GM18499 (cell line): ENCODE results near the gene C5orf52.
A peak's percentile ranks its signal among the peaks of the same experiment; 100 is the strongest.

Source experiments
- ATAC-seq: cut with Tn5 transposase; IDR thresholded peaks from one replicate; pipeline ENCODE4 v1.9.1; 2021; ENCODE audit warnings: moderate number of reproducible peaks; ENCODE audit not compliant: insufficient read depth, unreplicated experiment

The C5orf52 gene

DNA sequence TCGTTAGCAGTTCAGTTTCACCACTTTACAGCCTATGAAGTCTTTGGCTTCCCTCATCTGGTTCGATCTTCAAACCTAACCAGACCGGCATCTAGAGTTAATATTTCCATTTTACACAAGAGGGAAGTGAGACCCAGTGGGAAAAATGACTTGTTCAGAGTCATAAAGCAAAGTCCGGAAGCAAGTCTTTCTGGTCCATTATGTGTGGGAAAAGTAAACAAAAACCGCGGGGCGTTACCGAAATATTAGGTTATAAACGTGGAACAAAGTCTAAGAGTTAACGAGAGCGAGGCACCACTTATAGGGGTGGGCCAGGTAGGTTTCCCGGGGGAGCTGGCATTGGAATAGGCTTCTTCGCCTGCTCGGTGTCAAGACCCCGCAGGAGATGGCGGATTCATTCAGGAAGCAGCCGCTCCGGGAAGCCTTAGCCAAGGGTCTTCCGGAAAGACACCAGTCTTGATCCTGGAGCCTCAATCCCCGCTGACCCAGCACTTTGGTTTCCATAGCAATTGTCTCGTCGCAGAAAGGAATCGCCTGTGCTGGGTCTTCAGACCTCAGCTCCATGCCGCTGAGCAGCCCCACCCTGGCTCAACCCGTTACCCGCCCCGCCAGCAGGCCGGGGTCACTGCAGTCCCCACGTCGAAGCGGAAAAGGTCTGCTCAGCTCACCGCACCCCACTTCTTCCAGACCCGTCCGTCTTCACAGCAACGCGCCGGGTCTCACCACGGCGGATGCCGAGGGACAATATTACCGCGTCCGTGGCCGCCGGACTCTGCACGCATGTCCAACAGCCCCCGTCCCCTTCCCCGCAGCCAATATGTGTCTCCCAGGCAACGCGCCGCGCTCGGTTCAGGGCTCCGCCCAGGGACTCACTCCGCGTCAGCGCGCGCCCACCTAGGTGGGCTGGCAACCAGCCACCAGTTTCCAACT is at the start of gene C5orf52:
Gene C5orf52, plus strand, starts transcription at position 872 of the 930 bp plus-strand sequence. CDS start 82 bp downstream, outside the sequence.
- ATAC-seq = no peak

DNA sequence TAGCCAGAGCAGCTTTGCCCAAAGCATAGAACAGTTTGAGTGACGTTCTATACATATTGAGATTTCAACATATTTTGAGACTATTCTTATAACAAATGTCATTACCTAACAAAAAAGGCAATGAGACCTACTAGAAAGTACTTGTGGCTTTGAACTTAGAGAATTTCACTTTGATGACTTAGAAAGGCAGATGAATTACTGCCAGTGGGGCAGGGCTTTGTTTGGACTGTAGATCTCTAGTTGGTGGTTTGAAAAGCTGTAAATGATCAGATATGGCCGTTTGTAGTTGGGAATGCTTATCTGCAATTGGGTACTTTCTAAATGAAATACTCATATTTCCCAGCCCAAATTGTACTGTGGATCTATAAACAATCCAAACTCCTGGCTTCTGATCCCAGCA is 47.2 kb upstream of the C5orf52 start:
- ATAC-seq = no peak

DNA sequence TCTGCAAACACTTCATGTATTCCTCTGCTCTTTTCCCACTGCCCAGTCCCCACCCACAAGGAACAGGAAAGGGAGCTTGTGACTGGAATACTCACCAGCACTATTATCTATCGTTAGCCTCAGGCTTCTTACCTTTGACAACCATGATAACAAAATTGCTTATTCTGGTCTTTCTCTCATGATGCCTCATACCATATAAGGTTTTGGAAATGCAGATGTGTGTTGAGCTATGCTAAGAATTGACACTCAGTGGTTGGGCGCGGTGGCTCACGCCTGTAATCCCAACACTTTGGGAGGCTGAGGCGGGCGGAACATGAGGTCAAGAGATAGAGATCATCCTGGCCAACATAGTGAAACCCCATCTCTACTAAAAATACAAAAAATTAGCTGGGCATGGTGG is 44.5 kb upstream of the C5orf52 start:
- ATAC-seq = no peak

DNA sequence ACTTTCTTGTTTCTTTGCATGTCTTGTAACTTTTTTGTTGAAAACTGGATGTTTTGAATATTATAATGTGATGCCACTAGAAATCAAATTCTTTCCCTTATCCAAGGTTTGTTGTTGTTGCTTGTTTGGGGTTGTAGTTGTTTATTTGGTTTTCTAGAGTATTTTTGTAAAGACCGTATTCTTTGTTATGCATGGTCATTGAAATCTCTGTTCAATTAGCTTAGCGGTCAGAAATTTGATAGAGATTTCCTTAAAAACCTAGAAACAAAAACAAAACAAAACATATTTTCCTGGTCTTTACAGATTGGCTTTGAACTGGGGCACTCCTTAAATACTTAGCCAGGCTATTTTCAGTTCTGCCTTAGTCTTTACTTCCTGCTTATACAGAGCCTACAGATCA is 41.0 kb upstream of the C5orf52 start:
- ATAC-seq = no peak

DNA sequence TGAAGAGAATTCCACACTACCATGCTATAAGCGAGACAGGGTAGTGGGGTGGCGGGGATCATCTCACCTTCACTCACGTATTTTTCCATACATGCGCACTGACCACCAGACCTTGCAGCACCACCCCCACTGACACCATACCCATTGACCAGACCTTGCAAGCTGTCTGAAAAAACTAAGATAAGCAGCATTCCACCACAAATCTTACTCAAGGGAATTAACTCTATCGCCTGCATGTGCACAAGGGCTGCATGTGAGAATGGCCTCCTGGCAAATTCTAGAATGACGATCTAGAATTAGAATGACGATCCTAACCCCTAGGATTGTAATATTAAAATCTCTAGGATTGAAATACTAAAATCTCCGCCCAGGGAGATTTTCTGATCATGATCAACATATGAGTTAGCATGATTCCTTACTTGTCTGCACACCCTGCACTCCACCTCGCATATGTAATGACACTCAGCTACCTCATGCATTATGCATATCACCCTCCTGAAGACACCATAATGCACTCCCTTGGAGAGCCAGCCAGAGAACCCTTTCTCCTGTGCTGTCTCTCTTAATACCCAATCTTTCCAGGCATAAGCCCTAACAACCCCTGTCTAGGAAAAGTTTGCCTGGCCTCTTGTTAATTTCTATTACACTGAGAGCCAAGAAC is 30.8 kb upstream of the C5orf52 start:
- no peak for ATAC-seq

DNA sequence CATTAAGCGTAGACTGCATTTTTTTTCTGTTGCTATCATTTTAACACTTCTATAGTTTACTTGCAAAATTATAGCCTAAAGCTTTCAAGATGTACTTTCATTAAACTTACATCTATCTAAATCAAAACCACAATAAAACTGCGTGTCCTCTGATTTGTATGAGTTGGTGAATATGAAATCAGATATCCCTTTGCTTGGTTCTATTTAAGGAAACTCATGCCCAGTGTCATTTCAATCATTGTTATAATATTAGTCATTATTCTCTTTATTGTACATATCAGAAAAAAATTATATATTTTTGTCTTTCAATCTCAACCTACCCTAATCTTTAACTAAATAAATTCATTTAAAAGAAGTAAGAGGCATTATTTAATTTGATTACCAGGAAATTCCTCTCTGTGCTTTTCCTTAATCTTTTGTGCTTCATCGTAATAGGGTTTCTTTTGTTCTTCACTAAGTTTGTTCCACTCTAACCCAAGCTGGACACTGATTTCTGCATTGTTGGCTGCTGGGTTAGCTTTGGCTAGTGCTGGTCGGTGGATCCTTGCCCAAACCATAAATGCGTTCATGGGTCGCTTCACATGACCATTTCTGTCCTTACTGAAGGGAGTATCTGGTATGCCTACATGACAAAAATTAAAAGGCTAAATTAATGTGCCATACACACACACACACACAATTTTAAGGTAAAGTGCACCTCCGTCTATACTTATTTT is 22.9 kb upstream of the C5orf52 start:
- ATAC-seq = no peak

DNA sequence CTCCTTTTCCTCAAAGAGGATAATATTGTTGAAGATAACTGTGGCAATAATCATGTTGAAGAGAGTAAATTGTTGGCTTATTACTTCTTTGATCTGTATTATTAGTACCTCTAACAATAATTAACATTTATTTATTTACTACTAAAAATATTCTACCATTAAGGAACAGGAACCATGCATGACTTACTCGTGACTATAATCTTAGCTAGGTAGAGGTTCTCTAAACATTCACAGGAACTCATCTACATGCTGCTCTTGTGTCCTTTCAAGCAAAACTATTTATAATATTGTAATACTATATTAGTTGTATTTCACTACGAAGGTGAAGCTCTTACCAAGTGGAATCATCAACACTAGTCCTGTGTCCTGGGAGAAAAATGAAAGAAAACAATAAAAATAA is 22.2 kb upstream of the C5orf52 start:
- no peak for ATAC-seq

DNA sequence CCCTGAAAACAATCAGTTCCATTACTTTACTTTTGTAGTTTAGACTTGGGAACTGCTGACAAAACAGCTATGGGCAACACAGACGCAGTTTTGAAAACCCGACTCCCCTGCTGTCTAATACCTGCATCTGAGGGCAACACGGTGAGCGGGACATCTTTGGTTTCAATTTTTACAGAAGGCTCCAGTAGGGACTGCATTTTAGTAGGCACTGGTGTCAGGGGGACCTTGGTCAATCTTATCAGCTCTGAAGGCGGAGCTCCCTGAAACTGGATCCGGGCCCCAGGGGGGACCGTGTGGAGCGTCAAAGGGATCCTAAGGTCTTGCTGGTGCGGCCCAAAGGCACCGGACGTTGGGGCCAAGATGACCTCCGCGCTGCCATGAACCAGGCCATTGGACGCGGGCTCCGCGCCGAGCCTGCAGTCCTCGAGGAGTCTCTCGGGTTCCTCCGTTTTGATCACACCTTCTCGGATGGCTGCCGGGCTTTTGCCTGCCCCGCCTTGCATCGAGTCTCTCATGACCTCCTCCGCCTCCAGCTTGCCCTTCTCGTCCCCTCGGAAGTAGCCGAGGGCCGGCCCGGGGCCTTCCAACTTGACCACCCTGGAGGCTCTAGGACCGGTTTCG is 20.2 kb upstream of the C5orf52 start:
- ATAC-seq = no peak

DNA sequence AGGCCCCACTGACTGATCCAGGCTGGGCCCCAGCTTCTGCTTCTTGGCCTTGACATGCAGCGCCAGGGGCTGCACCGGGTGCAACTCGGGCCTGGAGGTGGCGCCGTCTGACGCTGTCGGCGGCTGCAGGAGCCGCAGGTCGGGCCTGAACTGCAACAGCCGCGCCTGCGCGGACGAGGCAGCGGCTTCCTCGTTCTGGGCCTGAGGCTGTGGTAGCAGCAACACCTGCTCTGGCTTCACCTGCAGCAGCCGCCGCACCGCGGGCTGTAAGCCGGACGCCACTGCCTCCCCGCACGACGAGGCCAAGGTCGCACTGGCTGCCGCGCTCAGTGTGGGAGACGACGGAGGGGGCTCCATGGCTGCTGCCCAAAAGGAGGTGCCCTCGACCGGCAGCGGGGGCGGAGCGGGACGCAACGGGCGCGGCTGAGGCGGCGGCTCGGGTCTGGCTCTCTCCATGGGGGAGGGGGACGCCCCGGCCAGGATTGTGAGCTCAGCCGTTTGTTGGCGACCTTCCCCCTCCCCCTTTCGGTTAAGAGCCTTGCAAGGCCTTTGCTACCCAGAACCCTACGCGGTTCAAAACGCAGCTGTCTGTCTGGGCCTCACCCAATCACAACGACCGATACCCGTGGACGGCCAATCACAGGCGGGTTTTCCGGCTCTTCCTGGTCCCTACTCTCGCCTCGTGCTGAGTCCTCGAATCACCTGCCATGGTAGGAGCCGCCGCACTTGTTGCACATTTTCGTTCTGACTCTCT is 19.5 kb upstream of the C5orf52 start:
- ATAC-seq = peak; percentile 78

DNA sequence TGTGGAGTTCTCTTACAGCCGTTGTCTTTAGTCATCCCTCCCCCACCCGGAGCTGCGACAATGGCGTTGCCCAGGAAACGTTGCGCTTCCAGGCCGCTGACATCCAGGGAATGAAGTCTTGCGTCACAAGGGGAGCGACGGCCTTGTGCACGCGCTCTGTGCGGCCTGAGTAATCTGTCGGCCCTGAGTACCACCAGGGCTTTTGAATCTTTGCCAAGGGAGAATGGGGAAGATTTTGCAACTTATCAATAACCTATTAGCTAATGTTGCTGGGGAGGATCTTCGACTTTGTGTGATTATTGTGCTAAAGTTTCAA is 19.0 kb upstream of the C5orf52 start, which contains the start of gene SOX30:
Gene SOX30, minus strand, starts transcription at position 62 of the 316 bp plus-strand sequence. CDS start 360 bp downstream, outside the sequence.
- no peak for ATAC-seq

DNA sequence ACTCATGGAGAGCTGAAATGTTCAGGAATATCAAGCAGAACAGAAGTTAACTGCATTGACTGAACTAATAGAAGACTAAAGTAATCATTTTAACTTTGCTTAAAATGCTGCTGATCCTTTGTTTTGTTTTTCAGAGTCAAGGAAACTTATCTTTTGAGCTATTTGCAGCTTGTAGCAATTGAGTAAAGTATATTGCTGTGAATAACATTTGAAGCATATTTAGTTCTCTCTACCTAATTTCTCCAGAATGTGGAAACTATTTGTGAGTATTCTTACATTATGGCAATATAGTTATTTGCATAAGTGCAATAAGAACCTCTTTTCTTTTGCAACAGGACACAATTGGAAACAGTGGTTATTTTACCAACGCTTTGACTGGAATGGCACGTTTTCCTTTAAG is 13.8 kb upstream of the C5orf52 start:
- ATAC-seq = no peak

DNA sequence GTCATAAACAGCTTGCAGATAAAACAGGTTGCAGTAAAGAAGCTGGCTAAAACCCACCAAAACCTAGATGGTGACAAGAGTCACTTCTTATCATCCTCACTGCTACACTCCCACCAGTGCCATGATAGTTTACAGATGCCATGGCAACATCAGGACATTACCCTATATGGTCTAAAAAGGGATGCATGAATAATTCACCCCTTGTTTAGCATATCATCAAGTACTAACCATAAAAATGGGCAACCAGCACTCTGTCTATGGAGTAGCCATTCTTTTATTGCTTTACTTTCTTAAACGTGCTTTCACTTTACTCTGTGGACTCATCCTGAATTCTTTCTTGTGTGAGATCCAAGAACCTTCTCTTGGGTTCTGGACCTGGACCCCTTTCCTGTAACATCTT is 12.4 kb upstream of the C5orf52 start:
- no peak for ATAC-seq

DNA sequence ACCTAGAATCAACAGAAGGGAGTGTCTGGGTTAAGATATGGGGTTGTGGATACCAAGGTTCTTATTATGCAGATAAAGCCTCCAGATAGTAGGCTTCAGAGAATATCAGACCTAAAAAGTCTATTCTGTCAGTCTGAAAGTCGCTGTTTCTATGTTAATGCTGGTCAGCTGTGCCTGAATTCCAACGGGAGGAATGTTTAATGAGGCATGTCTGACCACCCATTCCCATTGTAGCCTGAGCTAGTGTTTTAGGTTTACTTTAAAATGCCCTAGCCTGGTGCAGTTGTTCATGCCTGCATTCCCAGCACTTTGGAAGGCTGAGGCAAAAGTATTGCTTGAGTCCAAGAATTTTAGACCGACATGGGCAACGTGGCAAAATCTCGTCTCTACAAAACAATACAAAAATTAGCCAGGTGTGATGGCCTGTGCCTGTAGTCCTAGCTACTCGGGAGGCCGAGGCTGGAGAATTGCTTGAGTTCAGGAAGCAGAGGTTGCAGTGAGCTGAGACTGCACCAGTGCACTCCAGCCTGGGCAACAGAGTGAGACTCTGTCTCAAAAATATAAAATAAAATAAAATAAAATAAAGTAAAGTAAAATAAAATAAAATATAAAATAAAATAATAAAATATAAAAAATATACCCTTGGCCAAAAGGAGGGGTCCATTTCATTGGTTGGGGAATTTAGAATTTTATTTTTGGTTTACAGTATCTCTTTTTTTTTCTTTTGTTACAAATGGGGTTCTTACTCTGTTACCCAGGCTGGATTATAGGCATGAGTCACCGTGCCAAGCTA is 11.3 kb upstream of the C5orf52 start:
- no peak for ATAC-seq

DNA sequence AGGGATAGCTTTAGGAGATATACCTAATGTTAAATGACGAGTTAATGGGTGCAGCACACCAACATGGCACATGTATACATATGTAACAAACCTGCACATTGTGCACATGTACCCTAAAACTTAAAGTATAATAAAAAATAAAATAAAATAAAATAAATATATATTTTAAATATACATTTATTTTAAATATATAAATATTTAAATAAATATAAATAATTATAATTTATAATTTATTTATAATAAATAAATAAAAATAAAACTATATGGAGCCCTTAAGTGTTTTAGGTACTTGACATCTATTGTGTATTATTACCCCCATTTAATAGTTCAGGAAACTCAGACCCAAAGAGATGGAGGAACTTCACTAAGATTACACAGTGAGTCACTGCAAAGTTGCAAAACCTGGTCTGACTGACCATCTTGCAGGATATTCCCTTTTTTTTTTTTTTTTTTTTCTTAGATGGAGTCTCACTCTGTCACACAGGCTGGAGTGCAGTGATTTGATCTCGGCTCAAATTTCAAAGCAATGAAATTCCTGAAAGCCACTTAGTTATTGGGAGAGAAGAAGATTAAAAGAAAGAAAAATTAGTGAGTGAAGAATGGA is 5.8 kb upstream of the C5orf52 start:
- ATAC-seq = no peak

DNA sequence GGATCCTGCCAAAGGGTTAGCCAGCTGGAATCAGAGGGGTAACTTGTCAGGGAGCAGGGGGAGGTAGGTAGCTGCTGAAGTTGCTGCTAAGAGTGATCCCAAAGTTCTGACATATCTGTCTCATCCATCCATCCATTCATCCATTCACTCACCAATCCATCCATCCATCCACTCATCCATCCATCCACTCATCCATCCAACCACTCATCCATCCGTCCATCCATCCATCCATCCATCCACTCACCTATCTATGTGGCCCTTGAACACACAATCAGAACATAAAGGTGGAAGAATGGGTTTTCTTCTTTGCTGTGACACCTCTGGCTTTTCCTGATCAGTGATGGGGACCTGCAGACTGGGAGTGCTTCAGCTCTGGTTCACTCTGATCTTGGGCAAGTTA is 3.0 kb upstream of the C5orf52 start:
- ATAC-seq = no peak

DNA sequence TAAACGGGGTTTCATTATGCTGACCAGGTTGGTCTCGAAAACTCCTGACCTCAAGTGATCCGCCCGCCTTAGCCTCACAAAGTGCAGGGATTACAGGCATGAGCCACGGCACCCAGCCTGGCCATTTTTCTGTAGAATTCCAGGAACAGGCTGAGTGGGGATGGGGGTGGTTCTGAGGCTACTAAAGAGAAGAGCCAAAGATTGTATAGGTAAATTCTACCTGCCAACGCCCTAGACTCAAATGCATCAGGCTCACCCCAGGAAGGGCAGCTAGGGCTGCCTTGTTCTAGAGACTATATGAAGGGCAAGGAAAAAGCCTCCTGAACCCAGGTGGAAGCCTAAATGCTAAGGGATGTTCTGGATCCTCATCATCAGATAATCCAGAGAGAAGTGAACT is 1.6 kb upstream of the C5orf52 start:
- no peak for ATAC-seq

DNA sequence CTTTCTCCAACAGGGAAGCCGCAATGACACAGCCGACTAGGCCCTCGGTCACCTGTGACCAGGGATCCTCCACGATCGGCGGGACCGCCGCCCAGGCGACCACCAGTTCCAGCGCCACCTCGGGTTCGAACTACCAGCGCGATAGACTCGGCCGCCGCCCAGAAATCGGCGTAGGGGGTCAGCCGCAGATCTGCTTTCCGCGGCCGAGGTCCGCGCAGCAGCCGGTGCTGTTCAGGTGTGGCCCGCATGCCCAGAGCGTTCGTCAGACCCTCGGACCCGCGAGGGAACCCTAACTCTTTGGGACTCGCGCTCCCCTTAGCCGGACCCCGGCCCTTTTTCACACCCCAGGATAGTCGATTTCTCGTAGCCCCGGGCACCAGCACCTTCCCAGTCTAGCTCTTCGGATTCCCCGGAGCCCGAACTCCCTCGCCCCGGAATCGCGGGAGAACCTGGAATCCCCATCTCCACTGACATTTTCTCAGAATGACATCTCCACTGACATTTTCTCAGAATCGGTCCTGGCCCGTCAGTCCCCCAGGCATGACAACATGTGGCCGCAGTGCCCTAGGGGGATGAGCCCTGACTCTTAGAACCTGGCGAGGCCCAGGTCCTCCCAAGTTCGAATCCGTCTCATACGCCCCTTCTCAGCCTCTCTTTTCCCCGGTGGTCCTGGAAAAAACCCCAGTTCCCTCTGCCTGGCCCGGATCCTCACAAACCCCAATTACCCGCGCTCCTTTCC is 428 bp downstream of the C5orf52 start:
- ATAC-seq = no peak

DNA sequence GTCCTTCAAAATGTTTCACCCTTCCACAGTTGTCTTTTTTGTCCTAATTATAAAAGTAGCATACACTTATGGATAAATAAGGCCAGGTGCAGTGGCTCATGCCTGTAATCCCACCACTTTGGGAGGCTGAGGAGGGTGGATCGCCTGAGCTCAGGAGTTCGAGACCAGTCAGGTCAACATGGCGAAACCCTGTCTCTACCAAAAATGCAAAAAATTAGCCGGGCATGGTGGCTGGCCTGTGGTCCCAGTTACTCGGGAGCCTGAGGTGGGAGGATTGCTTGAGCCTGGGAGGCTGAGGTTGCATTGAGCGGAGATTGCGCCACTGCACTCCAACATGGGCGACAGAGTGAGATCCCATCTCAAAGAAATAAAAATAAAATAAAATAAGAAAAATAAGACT is 1.6 kb downstream of the C5orf52 start:
- no peak for ATAC-seq
